ENCODE data around the gene TCERG1. TPM values are rescaled to one million over a fixed set of nuclear protein-coding genes. Genes with fewer than 3 reads are reported as not detected.

TCERG1 gene
- total RNA-seq, 2 experiments from 2014 or later = 126 to 132 TPM

DNA sequence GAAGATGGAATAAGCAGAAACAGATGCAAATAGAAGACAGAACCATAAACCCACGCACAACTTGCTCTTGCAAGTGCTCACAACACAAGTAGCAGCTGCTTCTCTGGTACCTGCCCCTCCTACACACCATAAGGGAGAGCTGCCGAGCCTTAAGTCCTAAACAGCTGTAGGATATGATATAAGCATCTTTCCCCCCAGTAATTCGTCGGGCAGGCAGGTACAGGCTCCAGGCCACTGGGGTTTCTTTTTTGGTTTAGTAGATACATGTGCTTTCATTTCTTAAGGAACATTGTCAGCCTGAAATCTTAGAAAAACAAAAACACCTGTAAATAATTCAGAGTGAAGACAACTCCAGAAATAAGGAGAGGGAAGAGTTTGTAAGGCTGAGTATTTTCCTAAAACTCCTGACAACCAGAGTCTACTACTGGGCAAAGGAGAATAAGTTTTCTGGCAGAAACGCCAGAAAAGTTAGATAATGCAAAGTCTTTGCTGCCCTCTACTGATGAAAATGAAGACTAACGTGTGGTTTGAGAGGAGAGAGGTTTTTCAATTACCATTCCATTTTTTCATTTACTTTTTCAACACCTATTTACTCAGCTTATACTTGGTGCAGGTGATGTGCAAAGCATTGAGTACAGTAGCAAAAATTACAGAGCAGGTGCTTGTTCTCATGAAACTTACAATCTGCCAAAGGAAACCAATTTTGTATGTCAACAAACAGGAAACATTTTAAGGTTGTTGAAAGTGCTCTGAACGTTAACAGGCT lies 20.1 kb upstream of the TCERG1 start:
- DNase-seq (no peak), ATAC-seq (peak; percentile 53)
- H3K4me3 Mint-ChIP-seq = no peak overlapping the region
- ChIA-PET CTCF (interaction anchor here (0.6 to 1.8 kb wide), 14 partner anchors 8 to 366 kb away, joined by 3 to 5 read pairs (median 3); no protein-coding TSS in a partner anchor), POLR2A (no interaction called here)
- H3K36me3 Mint-ChIP-seq (ENCODE audit: low read depth) = no peaks in the 10 kb centered on the region
- H3K9me3 Mint-ChIP-seq (ENCODE audit: low read depth) = no peaks in the 10 kb centered on the region
- peaks cover 23% of the 10 kb centered on the region for H3K27me3 Mint-ChIP-seq
- intact Hi-C loops (cut with DNase I, micrococcal nuclease) = loop anchor here (1.0 to 5.0 kb wide), 4 partner anchors 136 to 746 kb away; no protein-coding TSS in a partner anchor
- no peak overlapping the region for H3K27ac Mint-ChIP-seq
- peaks cover 4% of the 10 kb centered on the region for H3K4me1 Mint-ChIP-seq

DNA sequence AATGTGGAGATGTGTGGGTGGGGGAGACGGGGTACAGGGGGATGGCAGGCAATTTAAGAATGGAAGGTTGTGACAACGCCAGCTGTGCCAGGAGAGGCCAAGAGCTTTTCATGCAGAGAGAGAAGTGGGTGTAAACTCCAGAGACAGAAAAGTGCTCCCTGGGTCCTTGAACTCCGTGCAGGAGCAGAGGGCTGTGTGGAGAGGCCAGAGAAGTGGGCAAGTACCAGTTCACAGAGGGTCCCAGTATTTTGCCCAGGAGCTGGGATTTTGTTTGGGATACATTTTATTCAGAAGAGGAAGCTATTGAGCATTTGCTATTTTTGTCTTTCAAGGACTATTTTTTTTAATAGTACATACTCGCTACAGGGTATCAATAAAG lies 19.5 kb upstream of the TCERG1 start:
- Mint-ChIP-seq H3K4me3 (no peak overlapping the region), H3K27me3 (peaks cover 23% of the 10 kb centered on the region), H3K4me1 (peaks cover 4% of the 10 kb centered on the region), H3K9me3 (ENCODE audit: low read depth) (no peaks in the 10 kb centered on the region), H3K36me3 (ENCODE audit: low read depth) (no peaks in the 10 kb centered on the region), H3K27ac (no peak overlapping the region)
- ATAC-seq (no peak), DNase-seq (no peak)
- intact Hi-C loops (cut with DNase I, micrococcal nuclease) = loop anchor here (1.0 to 5.0 kb wide), 4 partner anchors 136 to 747 kb away; no protein-coding TSS in a partner anchor
- ChIA-PET POLR2A (no interaction called here), CTCF (interaction anchor here (0.6 to 2.6 kb wide), 17 partner anchors 9 to 366 kb away, joined by 3 to 10 read pairs (median 3); no protein-coding TSS in a partner anchor)

DNA sequence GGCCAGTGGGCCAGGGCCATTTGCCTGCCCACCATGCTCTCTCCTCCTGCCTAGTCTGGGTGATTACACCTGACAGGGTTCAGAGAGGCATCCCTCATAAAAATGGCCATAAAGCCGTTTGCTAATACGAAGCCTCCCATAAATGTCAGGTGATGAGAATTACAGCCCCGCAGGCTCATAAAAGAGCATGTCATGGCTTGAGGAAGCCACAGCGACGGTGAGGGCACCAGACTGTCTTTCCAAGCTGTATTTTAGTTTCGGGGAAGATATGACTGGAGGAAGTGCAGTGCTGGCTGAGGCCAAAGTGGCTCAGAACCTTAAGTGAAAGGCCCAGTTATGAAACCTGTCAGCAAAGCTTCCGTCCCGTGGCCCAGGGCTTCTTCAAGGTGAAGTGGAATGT lies 18.5 kb upstream of the TCERG1 start:
- Mint-ChIP-seq H3K4me3 (no peak overlapping the region), H3K9me3 (ENCODE audit: low read depth) (no peaks in the 10 kb centered on the region), H3K4me1 (peaks cover 4% of the 10 kb centered on the region), H3K27ac (no peak overlapping the region), H3K27me3 (peaks cover 23% of the 10 kb centered on the region), H3K36me3 (ENCODE audit: low read depth) (no peaks in the 10 kb centered on the region)
- CTCF ChIA-PET = interaction anchor here (1.4 to 2.6 kb wide), 6 partner anchors 14 to 138 kb away, joined by 3 to 10 read pairs (median 5); no protein-coding TSS in a partner anchor
- ATAC-seq (no peak), DNase-seq (no peak)
- intact Hi-C loops (cut with DNase I, micrococcal nuclease) = loop anchor here in 1 of 2 experiments (5.0 kb wide), 1 partner anchor 731 kb away; no protein-coding TSS in a partner anchor
- POLR2A ChIA-PET = no interaction called here

- DNase-seq (no peak), ATAC-seq (no peak)
- Mint-ChIP-seq H3K4me1 (no peaks in the 10 kb centered on the region), H3K36me3 (ENCODE audit: low read depth) (no peaks in the 10 kb centered on the region), H3K27me3 (peaks cover 13% of the 10 kb centered on the region), H3K4me3 (no peak overlapping the region), H3K27ac (no peak overlapping the region), H3K9me3 (ENCODE audit: low read depth) (no peaks in the 10 kb centered on the region)
- ChIA-PET POLR2A (no interaction called here), CTCF (no interaction called here)
- intact Hi-C loops (cut with DNase I, micrococcal nuclease) = no loop called here
Observed at GRCh38 chr5:146440353-146440752, 6.8 kb upstream of the TCERG1 start.

- H3K27me3 Mint-ChIP-seq = peaks cover 12% of the 10 kb centered on the region
- no peak overlapping the region for H3K4me3 Mint-ChIP-seq
- intact Hi-C loops (cut with DNase I, micrococcal nuclease) = no loop called here
- ATAC-seq = no peak
- H3K9me3 Mint-ChIP-seq (ENCODE audit: low read depth) = no peaks in the 10 kb centered on the region
- no peaks in the 10 kb centered on the region for H3K36me3 Mint-ChIP-seq (ENCODE audit: low read depth)
- no peaks in the 10 kb centered on the region for H3K4me1 Mint-ChIP-seq
- CTCF ChIA-PET = no interaction called here
- no peak for DNase-seq
- POLR2A ChIA-PET = no interaction called here
- H3K27ac Mint-ChIP-seq = no peak overlapping the region
Observed at GRCh38 chr5:146440870-146441495, 6.2 kb upstream of the TCERG1 start.

GRCh38 chr5:146441896-146442295 lies 5.2 kb upstream of the TCERG1 start:
- H3K9me3 Mint-ChIP-seq (ENCODE audit: low read depth) = no peaks in the 10 kb centered on the region
- H3K36me3 Mint-ChIP-seq (ENCODE audit: low read depth) = no peaks in the 10 kb centered on the region
- no peaks in the 10 kb centered on the region for H3K4me1 Mint-ChIP-seq
- intact Hi-C loops (cut with DNase I, micrococcal nuclease) = no loop called here
- ATAC-seq = no peak
- ChIA-PET POLR2A (no interaction called here), CTCF (interaction anchor here (0.9 kb wide), 1 partner anchor 26 kb away, joined by 4 read pairs; no protein-coding TSS in a partner anchor)
- no peak for DNase-seq
- H3K4me3 Mint-ChIP-seq = no peak overlapping the region
- H3K27me3 Mint-ChIP-seq = peaks cover 9% of the 10 kb centered on the region
- H3K27ac Mint-ChIP-seq = no peak overlapping the region

DNA sequence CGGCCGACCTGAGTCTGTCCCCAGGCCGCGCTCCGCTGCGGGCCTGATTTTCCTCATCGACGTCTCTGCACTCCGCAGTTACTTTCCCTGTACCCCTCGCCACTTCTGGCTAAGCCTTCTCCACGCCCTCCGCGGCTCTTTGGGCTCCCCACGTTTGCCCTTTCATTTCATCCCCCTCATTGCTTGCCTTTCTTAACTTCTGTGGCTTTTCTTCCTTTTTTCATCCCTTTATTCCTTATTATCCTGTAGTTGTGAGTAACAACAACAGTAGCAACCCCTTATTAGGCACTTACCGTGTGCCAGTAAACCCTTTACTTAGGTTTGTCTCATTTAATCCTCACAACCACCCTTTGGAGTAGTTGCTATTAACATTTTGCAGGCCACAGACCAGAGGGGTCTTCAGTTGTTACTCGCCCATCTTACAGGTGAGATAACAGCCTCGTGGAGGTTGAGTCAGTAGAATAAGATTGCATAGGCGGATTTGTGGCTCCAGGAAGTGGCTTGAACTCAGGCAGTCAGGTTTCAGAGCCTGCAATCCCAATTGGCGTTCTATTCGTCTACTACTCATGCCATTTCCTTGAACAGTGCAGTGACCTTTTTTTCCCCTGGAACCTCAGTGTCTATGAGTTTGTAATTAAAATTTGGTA lies 724 bp downstream of the TCERG1 start:
- no peaks in the 10 kb centered on the region for H3K27me3 Mint-ChIP-seq
- peak overlapping the region; percentile 100 for H3K27ac Mint-ChIP-seq
- H3K9me3 Mint-ChIP-seq (ENCODE audit: low read depth) = no peaks in the 10 kb centered on the region
- CTCF ChIA-PET = interaction anchor here (0.6 to 3.7 kb wide), 3 partner anchors 17 to 559 kb away, joined by 3 to 12 read pairs (median 3); no protein-coding TSS in a partner anchor
- ATAC-seq (peak; percentile 20), DNase-seq (peak; percentile 52)
- peaks cover 18% of the 10 kb centered on the region for H3K36me3 Mint-ChIP-seq (ENCODE audit: low read depth)
- H3K4me3 Mint-ChIP-seq = peak overlapping the region; percentile 100
- peaks cover 38% of the 10 kb centered on the region for H3K4me1 Mint-ChIP-seq
- intact Hi-C loops (cut with DNase I, micrococcal nuclease) = loop anchor here (1.0 to 5.0 kb wide), 4 partner anchors 245 to 1934 kb away; partner anchors contain the start of genes LARS1 (in 2 of the 2), RBM27 (in 2 of the 2) and FBXO38 (in 1 of the 2)
- POLR2A ChIA-PET = no interaction called here

GRCh38 chr5:146448783-146449519 lies 1.8 kb downstream of the TCERG1 start:
- POLR2A ChIA-PET = no interaction called here
- H3K4me1 Mint-ChIP-seq = peaks cover 44% of the 10 kb centered on the region
- H3K4me3 Mint-ChIP-seq = peak overlapping the region; percentile 100
- peak overlapping the region; percentile 100 for H3K27ac Mint-ChIP-seq
- no peaks in the 10 kb centered on the region for H3K9me3 Mint-ChIP-seq (ENCODE audit: low read depth)
- CTCF ChIA-PET = interaction anchor here (0.6 to 3.7 kb wide), 2 partner anchors 8 to 16 kb away, joined by 3 to 12 read pairs; no protein-coding TSS in a partner anchor
- H3K36me3 Mint-ChIP-seq (ENCODE audit: low read depth) = peaks cover 20% of the 10 kb centered on the region
- H3K27me3 Mint-ChIP-seq = no peaks in the 10 kb centered on the region
- DNase-seq (no peak), ATAC-seq (no peak)
- intact Hi-C loops (cut with DNase I, micrococcal nuclease) = loop anchor here (5.0 kb wide), 2 partner anchors 247 to 1933 kb away; partner anchors contain the start of genes FBXO38 (in 1 of the 2) and RBM27 (in 1 of the 2)

DNA sequence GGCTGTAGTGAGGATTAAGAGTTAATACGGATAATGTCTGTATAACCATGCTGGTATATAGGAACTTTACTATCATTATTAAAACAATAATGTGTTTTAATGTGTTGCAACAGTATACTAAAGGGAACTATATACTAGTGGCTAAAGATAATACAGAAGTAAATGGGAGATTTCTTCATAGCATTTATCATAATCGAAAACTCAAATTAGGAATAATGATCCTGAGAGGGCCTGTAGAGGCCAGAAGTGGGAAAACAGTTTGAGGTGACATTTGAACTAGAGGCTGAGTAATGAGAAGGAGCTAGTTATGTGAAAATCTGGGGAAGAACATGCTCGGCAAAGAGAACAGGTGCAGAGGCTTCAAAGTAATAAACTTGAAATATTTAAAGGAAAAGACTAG lies 2.9 kb downstream of the TCERG1 start:
- CTCF ChIA-PET = interaction anchor here (0.6 to 3.7 kb wide), 6 partner anchors 9 to 181 kb away, joined by 3 to 12 read pairs (median 4); no protein-coding TSS in a partner anchor
- POLR2A ChIA-PET = no interaction called here
- no peak overlapping the region for H3K27ac Mint-ChIP-seq
- H3K9me3 Mint-ChIP-seq (ENCODE audit: low read depth) = no peaks in the 10 kb centered on the region
- H3K36me3 Mint-ChIP-seq (ENCODE audit: low read depth) = peaks cover 28% of the 10 kb centered on the region
- intact Hi-C loops (cut with DNase I, micrococcal nuclease) = no loop called here
- ATAC-seq = no peak
- H3K27me3 Mint-ChIP-seq = no peaks in the 10 kb centered on the region
- H3K4me3 Mint-ChIP-seq = peak overlapping the region; percentile 6
- H3K4me1 Mint-ChIP-seq = peaks cover 50% of the 10 kb centered on the region
- DNase-seq = no peak

DNA sequence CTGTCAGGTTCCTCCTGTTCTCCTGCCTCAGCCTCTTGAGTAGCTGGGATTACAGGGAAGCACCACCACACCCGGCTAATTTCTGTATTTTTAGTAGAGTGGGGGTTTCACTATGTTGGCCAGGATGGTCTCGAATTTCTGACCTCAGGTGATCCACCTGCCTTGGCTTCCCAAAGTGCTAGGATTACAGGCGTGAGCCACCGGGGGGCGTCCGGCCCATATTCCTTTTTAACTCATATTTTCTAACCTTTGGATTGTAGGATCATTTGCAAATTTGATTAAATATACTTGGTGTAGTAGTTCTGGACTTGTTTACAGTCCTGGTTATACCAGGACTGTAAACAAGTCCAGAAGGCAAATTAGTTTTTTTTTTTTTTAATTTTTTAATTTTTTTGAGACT lies 4.3 kb downstream of the TCERG1 start:
- peaks cover 52% of the 10 kb centered on the region for H3K4me1 Mint-ChIP-seq
- intact Hi-C loops (cut with DNase I, micrococcal nuclease) = no loop called here
- ChIA-PET POLR2A (no interaction called here), CTCF (interaction anchor here (1.2 to 3.7 kb wide), 4 partner anchors 13 to 46 kb away, joined by 3 to 12 read pairs (median 6); no protein-coding TSS in a partner anchor)
- ATAC-seq (no peak), DNase-seq (peak; percentile 18)
- no peak overlapping the region for H3K4me3 Mint-ChIP-seq
- no peaks in the 10 kb centered on the region for H3K27me3 Mint-ChIP-seq
- H3K36me3 Mint-ChIP-seq (ENCODE audit: low read depth) = peaks cover 33% of the 10 kb centered on the region
- no peak overlapping the region for H3K27ac Mint-ChIP-seq
- H3K9me3 Mint-ChIP-seq (ENCODE audit: low read depth) = no peaks in the 10 kb centered on the region

Measured in activated CD4-positive, alpha-beta T cell treated with anti-CD3 and anti-CD28 coated beads for 36 hours (primary cell).